Iris pigment epithelial cell (primary cell): ENCODE results near the gene PEAK3.

ENCODE experiments used
- DNase-seq: peaks from one replicate; pipeline ENCODE4 v3.0.0-alpha.2; 2011; ENCODE audit warnings: low read depth

The PEAK3 gene

GRCh38 chr19:2249880-2250765 is 31.9 kb downstream of the PEAK3 start:
- no peak for DNase-seq

GRCh38 chr19:2249010-2249866 is 32.7 kb downstream of the PEAK3 start, which contains the start of gene AMH:
Gene AMH (plus strand): TSS chr19:2249323. CDS start chr19:2249333, 10 bp downstream.
- no peak for DNase-seq

- no peak for DNase-seq
These were observed 33.6 kb downstream of the PEAK3 start for GRCh38 chr19:2248136-2249009.

GRCh38 chr19:2247433-2248101 is 34.4 kb downstream of the PEAK3 start:
- DNase-seq = no peak

GRCh38 chr19:2246801-2247361 is 35.1 kb downstream of the PEAK3 start:
- peak; percentile 62 for DNase-seq

- DNase-seq = no peak
These were observed 35.9 kb downstream of the PEAK3 start for GRCh38 chr19:2246014-2246620.

GRCh38 chr19:2245273-2245672 is 36.7 kb downstream of the PEAK3 start:
- no peak for DNase-seq

- no peak for DNase-seq
These were observed 37.5 kb downstream of the PEAK3 start for GRCh38 chr19:2244486-2244885.

- no peak for DNase-seq
These were observed 37.9 kb downstream of the PEAK3 start for GRCh38 chr19:2244125-2244411.

- no peak for DNase-seq
These were observed 38.5 kb downstream of the PEAK3 start for GRCh38 chr19:2243274-2244124.

- DNase-seq = no peak
These were observed 39.2 kb downstream of the PEAK3 start for GRCh38 chr19:2242816-2243215.

GRCh38 chr19:2242092-2242537 is 39.9 kb downstream of the PEAK3 start:
- DNase-seq = no peak

- no peak for DNase-seq
These were observed 40.9 kb downstream of the PEAK3 start for GRCh38 chr19:2240881-2241760.

GRCh38 chr19:2239771-2240770 is 41.9 kb downstream of the PEAK3 start:
- DNase-seq = peak; percentile 61

GRCh38 chr19:2239173-2239572 is 42.8 kb downstream of the PEAK3 start:
- DNase-seq = no peak

GRCh38 chr19:2237869-2238153 is 44.2 kb downstream of the PEAK3 start:
- DNase-seq = no peak

- no peak for DNase-seq
These were observed 44.7 kb downstream of the PEAK3 start for GRCh38 chr19:2237051-2237868.
